Kidney epithelial cell (primary cell): ENCODE results near the gene TFCP2. TPM values are rescaled to one million over a fixed set of nuclear protein-coding genes. Genes with fewer than 3 reads are reported as not detected.

ENCODE experiments used
- DNase-seq: peaks from one replicate; pipeline ENCODE4 v3.0.0-alpha.2; 2010; ENCODE audit warnings: low read depth
- H3K27me3 ChIP-seq: 2 replicates; pipeline ENCODE4 v1.6.0; 2011; ENCODE audit warnings: low read length; ENCODE audit not compliant: control insufficient read depth, insufficient read depth
- H3K36me3 ChIP-seq: 2 replicates; pipeline ENCODE4 v1.5.1; 2011; ENCODE audit warnings: low read length; ENCODE audit not compliant: control insufficient read depth, insufficient read depth
- H3K4me3 ChIP-seq: 2 replicates; pipeline ENCODE4 v1.5.1; 2011; ENCODE audit warnings: low read depth, mild to moderate bottlenecking, control low read depth, low read length
- CTCF ChIP-seq: IDR thresholded peaks from 2 replicates; pipeline ENCODE4 v1.5.1; 2011; ENCODE audit warnings: mild to moderate bottlenecking, moderate library complexity, low read length, control low read depth, inconsistent platforms; ENCODE audit not compliant: insufficient read depth, poor library complexity, severe bottlenecking
- total RNA-seq: library from RNA; depleted of rRNA; stranded (reverse); fragments of >200 nt; gene quantifications from 2 replicates; pipeline ENCODE4 v1.2.3, GENCODE V29; 2015

Gene TFCP2
- total RNA-seq, 1 donor from 2014 or later = 19.1 TPM

GRCh38 chr12:51070004-51070403 lies 102.9 kb downstream of the TFCP2 start:
- peaks cover 1% of the 10 kb centered on the region for H3K36me3 ChIP-seq
- TF ChIP-seq CTCF = no peak
- H3K27me3 ChIP-seq = no peaks in the 10 kb centered on the region
- no peak for DNase-seq
- no peak overlapping the region for H3K4me3 ChIP-seq

- TF ChIP-seq CTCF = no peak
- Histone ChIP-seq H3K27me3 (no peaks in the 10 kb centered on the region), H3K4me3 (no peak overlapping the region), H3K36me3 (no peaks in the 10 kb centered on the region)
- DNase-seq = no peak
Measured at GRCh38 chr12:51067771-51068170, 105.2 kb downstream of the TFCP2 start.

- Histone ChIP-seq H3K36me3 (no peaks in the 10 kb centered on the region), H3K27me3 (no peaks in the 10 kb centered on the region), H3K4me3 (no peak overlapping the region)
- DNase-seq = no peak
- no peak for TF ChIP-seq CTCF
Measured at GRCh38 chr12:51067229-51067628, 105.7 kb downstream of the TFCP2 start.

GRCh38 chr12:51065530-51065929 lies 107.4 kb downstream of the TFCP2 start:
- Histone ChIP-seq H3K4me3 (no peak overlapping the region), H3K36me3 (no peaks in the 10 kb centered on the region), H3K27me3 (no peaks in the 10 kb centered on the region)
- TF ChIP-seq CTCF = no peak
- DNase-seq = no peak

- H3K27me3 ChIP-seq = no peaks in the 10 kb centered on the region
- peaks cover 2% of the 10 kb centered on the region for H3K36me3 ChIP-seq
- DNase-seq = no peak
- no peak overlapping the region for H3K4me3 ChIP-seq
- no peak for TF ChIP-seq CTCF
Measured at GRCh38 chr12:51062631-51063397, 110.1 kb downstream of the TFCP2 start.

- DNase-seq = no peak
- H3K4me3 ChIP-seq = no peak overlapping the region
- no peak for TF ChIP-seq CTCF
- no peaks in the 10 kb centered on the region for H3K27me3 ChIP-seq
- peaks cover 3% of the 10 kb centered on the region for H3K36me3 ChIP-seq
Measured at GRCh38 chr12:51059086-51059485, 113.8 kb downstream of the TFCP2 start.
